Urinary bladder (tissue), 4 donors: ENCODE results near the gene ANKS1B. TPM values are rescaled to one million over a fixed set of nuclear protein-coding genes. Genes with fewer than 3 reads are reported as not detected.
"Not testable (repeated sequence)": the region's sequence is repeated elsewhere in the genome, so short reads cannot be mapped to it uniquely, and the experiment has no call there.

ENCODE experiments used
- DNase-seq: peaks from one replicate; pipeline ENCODE4 v3.0.0-alpha.2; 2015; ENCODE audit errors: extremely low spot score
- H3K27ac ChIP-seq: one replicate; pipeline ENCODE4 v1.5.1; 2013; ENCODE audit warnings: low read depth, mild to moderate bottlenecking, moderate library complexity
- H3K36me3 ChIP-seq: one replicate; pipeline ENCODE4 v1.6.1; 2013; ENCODE audit warnings: mild to moderate bottlenecking, moderate library complexity; ENCODE audit not compliant: insufficient read depth
- H3K4me1 ChIP-seq: one replicate; pipeline ENCODE4 v1.6.1; 2013; ENCODE audit warnings: mild to moderate bottlenecking, moderate library complexity; ENCODE audit not compliant: insufficient read depth
- H3K4me3 ChIP-seq: one replicate; pipeline ENCODE4 v1.5.1; 2013; ENCODE audit warnings: low read depth, low read length
- WGBS: extraction: QIAGEN DNeasy Blood & Tissue Kit; methylation state at CpG from one replicate; pipeline ENCODE4 v1.1.7; 2013; 5-methylcytosine and 5-hydroxymethylcytosine counted together
- polyA plus RNA-seq: library from polyadenylated mRNA; stranded (reverse); fragments of 200-250 nt; gene quantifications from one replicate; pipeline ENCODE4 v1.2.3, GENCODE V29; 2013
- total RNA-seq: library from RNA; depleted of rRNA; stranded (reverse); fragments of >200 nt; gene quantifications from one replicate; pipeline ENCODE4 v1.2.3, GENCODE V29; 2014
- donor health status: healthy with polysubstance abuse.
- donor health status: healthy.

ANKS1B gene
- total and polyA plus RNA-seq, 2 donors = 4.9 to 43.7 TPM

GRCh38 chr12:99045158-99045557 is 939.6 kb downstream of the ANKS1B start:
- H3K27ac ChIP-seq = no peak overlapping the region
- no peak for DNase-seq
- 93% methylated on average over 2 of the region's 2 CpGs for WGBS
- H3K4me1 ChIP-seq = no peaks in the 10 kb centered on the region
- H3K4me3 ChIP-seq = no peak overlapping the region
- H3K36me3 ChIP-seq = no peaks in the 10 kb centered on the region

GRCh38 chr12:99043319-99043914 is 941.3 kb downstream of the ANKS1B start:
- Histone ChIP-seq H3K36me3 (no peaks in the 10 kb centered on the region), H3K4me3 (no peak overlapping the region), H3K27ac (no peak overlapping the region), H3K4me1 (no peaks in the 10 kb centered on the region)
- 59% methylated on average over 2 of the region's 2 CpGs for WGBS
- DNase-seq = no peak

GRCh38 chr12:99042226-99042625 is 942.5 kb downstream of the ANKS1B start:
- WGBS = 55% methylated on average over 4 of the region's 4 CpGs

GRCh38 chr12:99039367-99040120 is 945.2 kb downstream of the ANKS1B start:
- no peak overlapping the region for H3K27ac ChIP-seq
- H3K4me1 ChIP-seq = no peaks in the 10 kb centered on the region
- no peaks in the 10 kb centered on the region for H3K36me3 ChIP-seq
- no peak for DNase-seq
- no peak overlapping the region for H3K4me3 ChIP-seq
- WGBS = 93% methylated on average over 9 of the region's 9 CpGs

More at GRCh38 chr12:99042226-99042625, 942.5 kb downstream of the ANKS1B start:
- DNase-seq = no peak
- H3K4me3 ChIP-seq = no peak overlapping the region
- no peak overlapping the region for H3K27ac ChIP-seq
- H3K36me3 ChIP-seq = no peaks in the 10 kb centered on the region
- H3K4me1 ChIP-seq = no peaks in the 10 kb centered on the region

GRCh38 chr12:99036566-99036965 is 948.2 kb downstream of the ANKS1B start:
- no peak overlapping the region for H3K4me3 ChIP-seq
- DNase-seq = no peak
- no peaks in the 10 kb centered on the region for H3K36me3 ChIP-seq
- no peak overlapping the region for H3K27ac ChIP-seq
- no peaks in the 10 kb centered on the region for H3K4me1 ChIP-seq

GRCh38 chr12:99035803-99036202 is 948.9 kb downstream of the ANKS1B start:
- H3K4me3 ChIP-seq = no peak overlapping the region
- no peak for DNase-seq
- no peak overlapping the region for H3K27ac ChIP-seq
- H3K4me1 ChIP-seq = no peaks in the 10 kb centered on the region
- WGBS = 41% methylated on average over 5 of the region's 5 CpGs
- H3K36me3 ChIP-seq = no peaks in the 10 kb centered on the region

GRCh38 chr12:99034201-99034600 is 950.5 kb downstream of the ANKS1B start:
- H3K4me3 ChIP-seq, DNase-seq, H3K27ac ChIP-seq, H3K36me3 ChIP-seq, H3K4me1 ChIP-seq: not testable (repeated sequence)
- WGBS = 97% methylated on average over 4 of the region's 4 CpGs

GRCh38 chr12:99029511-99030271 is 955.0 kb downstream of the ANKS1B start:
- WGBS = 72% methylated on average over 5 of the region's 5 CpGs
- H3K4me1 ChIP-seq = no peaks in the 10 kb centered on the region
- H3K27ac ChIP-seq = no peak overlapping the region
- no peak overlapping the region for H3K4me3 ChIP-seq
- no peak for DNase-seq
- H3K36me3 ChIP-seq = no peaks in the 10 kb centered on the region

- 60% methylated on average over 2 of the region's 2 CpGs for WGBS
- H3K4me1 ChIP-seq = no peaks in the 10 kb centered on the region
Measured at GRCh38 chr12:99027461-99027860, 957.3 kb downstream of the ANKS1B start.

GRCh38 chr12:99027055-99027393 is 957.7 kb downstream of the ANKS1B start:
- H3K36me3 ChIP-seq = no peaks in the 10 kb centered on the region
- H3K4me3 ChIP-seq = no peak overlapping the region
- H3K4me1 ChIP-seq = no peaks in the 10 kb centered on the region
- WGBS = 55% methylated on average over 2 of the region's 2 CpGs
- no peak for DNase-seq
- no peak overlapping the region for H3K27ac ChIP-seq

More at GRCh38 chr12:99027461-99027860, 957.3 kb downstream of the ANKS1B start:
- Histone ChIP-seq H3K36me3 (no peaks in the 10 kb centered on the region), H3K4me3 (no peak overlapping the region), H3K27ac (no peak overlapping the region)
- no peak for DNase-seq

- H3K27ac ChIP-seq = no peak overlapping the region
- H3K4me1 ChIP-seq = no peaks in the 10 kb centered on the region
- WGBS = 87% methylated on average over 4 of the region's 4 CpGs
- no peaks in the 10 kb centered on the region for H3K36me3 ChIP-seq
- H3K4me3 ChIP-seq = no peak overlapping the region
- DNase-seq = no peak
Measured at GRCh38 chr12:99026332-99027054, 958.2 kb downstream of the ANKS1B start.

GRCh38 chr12:99024870-99025269 is 959.9 kb downstream of the ANKS1B start:
- no peak overlapping the region for H3K27ac ChIP-seq
- H3K36me3 ChIP-seq = no peaks in the 10 kb centered on the region
- no peak overlapping the region for H3K4me3 ChIP-seq
- no peak for DNase-seq
- no peaks in the 10 kb centered on the region for H3K4me1 ChIP-seq
- WGBS = 84% methylated on average over 4 of the region's 4 CpGs

GRCh38 chr12:99024191-99024590 is 960.5 kb downstream of the ANKS1B start:
- H3K4me1 ChIP-seq = no peaks in the 10 kb centered on the region
- no peaks in the 10 kb centered on the region for H3K36me3 ChIP-seq
- no peak overlapping the region for H3K27ac ChIP-seq
- no peak overlapping the region for H3K4me3 ChIP-seq
- no peak for DNase-seq
